GM18519 (cell line): ENCODE measurements around the gene CFC1B.
"Not testable (repeated sequence)": the region's sequence is repeated elsewhere in the genome, so short reads cannot be mapped to it uniquely, and the experiment has no call there.

Experiments used
- ATAC-seq: cut with Tn5 transposase; IDR thresholded peaks from one replicate; pipeline ENCODE4 v1.9.1; 2021; ENCODE audit warnings: mild to moderate bottlenecking, moderate library complexity; ENCODE audit not compliant: unreplicated experiment, low FRiP score

Gene CFC1B

GRCh38 chr2:130520992-130521391 lies at the start of gene CFC1B:
Gene CFC1B (plus strand): TSS chr2:130521222. CDS start chr2:130521485, 263 bp downstream.
- ATAC-seq: not testable (repeated sequence)

GRCh38 chr2:130491073-130491472 lies 29.9 kb upstream of the CFC1B start:
- not testable (repeated sequence) for ATAC-seq

GRCh38 chr2:130509228-130509627 lies 11.8 kb upstream of the CFC1B start, which contains the start of gene POTEI:
Gene POTEI (minus strand): TSS chr2:130509328. CDS start chr2:130509235, 93 bp downstream.
- ATAC-seq: not testable (repeated sequence)

GRCh38 chr2:130510807-130511746 lies 9.9 kb upstream of the CFC1B start:
- not testable (repeated sequence) for ATAC-seq

- not testable (repeated sequence) for ATAC-seq
Observed at GRCh38 chr2:130511747-130512451, 9.1 kb upstream of the CFC1B start.

GRCh38 chr2:130518516-130519106 lies 2.4 kb upstream of the CFC1B start:
- ATAC-seq: not testable (repeated sequence)

- ATAC-seq: not testable (repeated sequence)
Observed at GRCh38 chr2:130522390-130522789, 1.4 kb downstream of the CFC1B start.

GRCh38 chr2:130527365-130527967 lies 6.4 kb downstream of the CFC1B start:
- not testable (repeated sequence) for ATAC-seq

- ATAC-seq: not testable (repeated sequence)
Observed at GRCh38 chr2:130529545-130529944, 8.5 kb downstream of the CFC1B start.

GRCh38 chr2:130530212-130530611 lies 9.2 kb downstream of the CFC1B start:
- ATAC-seq: not testable (repeated sequence)

- peak; percentile 47 for ATAC-seq
Observed at GRCh38 chr2:130531225-130531624, 10.2 kb downstream of the CFC1B start.

- not testable (repeated sequence) for ATAC-seq
Observed at GRCh38 chr2:130531672-130532071, 10.7 kb downstream of the CFC1B start.

- ATAC-seq: not testable (repeated sequence)
Observed at GRCh38 chr2:130536654-130537053, 15.6 kb downstream of the CFC1B start.

- ATAC-seq: not testable (repeated sequence)
Observed at GRCh38 chr2:130538271-130538670, 17.2 kb downstream of the CFC1B start.

GRCh38 chr2:130542789-130543188 lies 21.8 kb downstream of the CFC1B start:
- not testable (repeated sequence) for ATAC-seq

GRCh38 chr2:130543785-130544528 lies 22.9 kb downstream of the CFC1B start:
- ATAC-seq: not testable (repeated sequence)

GRCh38 chr2:130544978-130545377 lies 24.0 kb downstream of the CFC1B start:
- ATAC-seq: not testable (repeated sequence)

GRCh38 chr2:130548418-130548817 lies 27.4 kb downstream of the CFC1B start:
- ATAC-seq: not testable (repeated sequence)

GRCh38 chr2:130549475-130549874 lies 28.5 kb downstream of the CFC1B start:
- not testable (repeated sequence) for ATAC-seq
